Loucy (cell line): ENCODE data around the gene C2CD5.

Experiments
- H2AFZ ChIP-seq: fragments of 200-600 bp; sonication (generic); 2 replicates; pipeline ENCODE4 v1.6.0; 2016; ENCODE audit warnings: antibody characterized with exemption, mild to moderate bottlenecking, low read length, moderate library complexity
- H3F3A ChIP-seq: fragments of 200-600 bp; 2 replicates; pipeline ENCODE4 v1.6.0; 2016; ENCODE audit warnings: antibody characterized with exemption, low read depth, mild to moderate bottlenecking
- H3K27me3 ChIP-seq: fragments of 200-600 bp; sonication (generic); 2 replicates; pipeline ENCODE4 v1.6.1; 2014; ENCODE audit warnings: low read length, mild to moderate bottlenecking; ENCODE audit not compliant: insufficient read depth, poor library complexity, severe bottlenecking
- H3K36me3 ChIP-seq: fragments of 200-600 bp; sonication (generic); 2 replicates; pipeline ENCODE4 v1.6.1; 2016; ENCODE audit warnings: low read length; ENCODE audit not compliant: insufficient read depth
- H3K4me1 ChIP-seq: fragments of 200-600 bp; sonication (generic); 2 replicates; pipeline ENCODE4 v1.5.1; 2014; ENCODE audit warnings: low read length, mild to moderate bottlenecking; ENCODE audit not compliant: insufficient read depth, poor library complexity, severe bottlenecking
- H3K4me2 ChIP-seq: fragments of 200-600 bp; sonication (generic); 2 replicates; pipeline ENCODE4 v1.6.0; 2014; ENCODE audit warnings: antibody characterized with exemption, low read length, low read depth, mild to moderate bottlenecking; ENCODE audit not compliant: poor library complexity, severe bottlenecking
- H3K4me3 ChIP-seq: fragments of 200-600 bp; sonication (generic); 2 replicates; pipeline ENCODE4 v1.5.1; 2014; ENCODE audit warnings: low read length, mild to moderate bottlenecking, mixed read lengths; ENCODE audit not compliant: poor library complexity, severe bottlenecking
- H3K79me2 ChIP-seq: fragments of 200-600 bp; sonication (generic); 2 replicates; pipeline ENCODE4 v1.6.1; 2014; ENCODE audit warnings: low read length; ENCODE audit not compliant: insufficient read depth
- H3K9ac ChIP-seq: fragments of 200-600 bp; sonication (generic); 2 replicates; pipeline ENCODE4 v1.6.0; 2014; ENCODE audit warnings: mild to moderate bottlenecking, low read depth, low read length, moderate library complexity; ENCODE audit not compliant: poor library complexity, severe bottlenecking
- H3K9me2 ChIP-seq: fragments of 200-600 bp; sonication (generic); replicated peaks from 2 replicates; pipeline ENCODE4 v1.6.1; 2016; ENCODE audit warnings: low read depth, low read length, mixed read lengths
- H3K9me3 ChIP-seq: fragments of 200-600 bp; sonication (generic); 2 replicates; pipeline ENCODE4 v1.6.1; 2014; ENCODE audit warnings: mild to moderate bottlenecking, antibody characterized with exemption, low read length, low read depth; ENCODE audit not compliant: insufficient read depth
- H4K20me1 ChIP-seq: fragments of 200-600 bp; sonication (generic); 2 replicates; pipeline ENCODE4 v1.6.0; 2014; ENCODE audit warnings: antibody characterized with exemption, low read length, mild to moderate bottlenecking; ENCODE audit not compliant: insufficient read depth, poor library complexity, severe bottlenecking
- CTCF ChIP-seq: fragments of 200-600 bp; sonication (generic); conservative IDR thresholded peaks from 2 replicates; pipeline ENCODE4 v1.5.1; 2014; ENCODE audit warnings: mild to moderate bottlenecking, antibody characterized with exemption, low read length
- EZH2phosphoT487 ChIP-seq: fragments of 200-600 bp; IDR thresholded peaks from 2 replicates; pipeline ENCODE4 v1.6.1; 2018; ENCODE audit warnings: antibody characterized with exemption, mild to moderate bottlenecking, moderate library complexity, borderline replicate concordance

C2CD5 gene

GRCh38 chr12:22406627-22407026 lies 137.7 kb downstream of the C2CD5 start:
- Histone ChIP-seq H3K9me3 (no peaks in the 10 kb centered on the region), H3F3A (no peaks in the 10 kb centered on the region), H3K79me2 (no peaks in the 10 kb centered on the region), H2AFZ (no peak overlapping the region), H4K20me1 (no peaks in the 10 kb centered on the region), H3K4me1 (no peaks in the 10 kb centered on the region), H3K27me3 (no peaks in the 10 kb centered on the region), H3K36me3 (no peaks in the 10 kb centered on the region), H3K4me3 (no peak overlapping the region), H3K4me2 (no peak overlapping the region), H3K9me2 (no peaks in the 10 kb centered on the region), H3K9ac (no peak overlapping the region)
- TF ChIP-seq CTCF (no peak), EZH2phosphoT487 (no peak)

GRCh38 chr12:22399464-22400180 lies 144.7 kb downstream of the C2CD5 start:
- Histone ChIP-seq H3K4me1 (peaks cover 31% of the 10 kb centered on the region), H2AFZ (no peak overlapping the region), H3K9me3 (peaks cover 2% of the 10 kb centered on the region; the same call in 1 of the 2 replicates), H4K20me1 (no peaks in the 10 kb centered on the region), H3K4me3 (no peak overlapping the region), H3K9ac (no peak overlapping the region), H3F3A (peaks cover 16% of the 10 kb centered on the region), H3K36me3 (no peaks in the 10 kb centered on the region), H3K27me3 (no peaks in the 10 kb centered on the region), H3K4me2 (no peak overlapping the region), H3K9me2 (no peaks in the 10 kb centered on the region), H3K79me2 (no peaks in the 10 kb centered on the region)
- TF ChIP-seq CTCF (no peak), EZH2phosphoT487 (no peak)
